Thyroid gland (tissue), 4 donors: ENCODE results near the gene DUSP10. TPM values are rescaled to one million over a fixed set of nuclear protein-coding genes. Genes with fewer than 3 reads are reported as not detected.

ENCODE experiments used
- DNase-seq, 2 donors: peaks; one replicate each; pipeline ENCODE4 v3.0.0-alpha.2; 2019
- H3K27ac ChIP-seq, 3 donors: fragments of 200-600 bp; sonication (generic); 1 replicate in 2 of 3; 2 replicates in 1 of 3; pipeline ENCODE4 v1.5.1; 2016 to 2019; ENCODE audit warnings: mild to moderate bottlenecking in 1 of 3, moderate library complexity in 1 of 3
- H3K27me3 ChIP-seq: fragments of 200-600 bp; sonication (generic); one replicate; pipeline ENCODE4 v1.5.1; 2019
- H3K36me3 ChIP-seq, 2 donors: fragments of 200-600 bp; sonication (generic); one replicate each; pipeline ENCODE4 v1.5.1; 2016 to 2019
- H3K4me1 ChIP-seq, 2 donors: fragments of 200-600 bp; sonication (generic); one replicate each; pipeline ENCODE4 v1.5.1; 2017 to 2019
- H3K4me3 ChIP-seq, 3 donors: fragments of 200-600 bp; sonication (generic); replicated peaks in 1 of 3; 1 replicate in 2 of 3; 2 replicates in 1 of 3; pipeline ENCODE4 v1.5.1; 2016; ENCODE audit warnings: mild to moderate bottlenecking in 1 of 3
- H3K9me3 ChIP-seq: fragments of 200-600 bp; sonication (generic); one replicate; pipeline ENCODE4 v1.5.1; 2017
- CTCF ChIP-seq, 6 experiments: fragments of 200-600 bp in 3 of 6; fragments of 450-650 bp in 3 of 6; sonication (generic) in 3 of 6; IDR thresholded peaks; one replicate each; pipeline ENCODE4 v1.5.1; 2016 to 2019; ENCODE audit warnings: antibody characterized with exemption in 6 of 6, mild to moderate bottlenecking in 2 of 6, inconsistent platforms in 1 of 6, moderate library complexity in 1 of 6
- POLR2A ChIP-seq, 2 donors: fragments of 450-650 bp; IDR thresholded peaks; one replicate each; pipeline ENCODE4 v1.6.1; 2017; ENCODE audit warnings: antibody characterized with exemption in 2 of 2, mild to moderate bottlenecking in 2 of 2, moderate library complexity in 1 of 2
- WGBS, 2 donors: methylation state at CpG; one replicate each; pipeline ENCODE4 v1.1.5; 2017; 5-methylcytosine and 5-hydroxymethylcytosine counted together
- intact Hi-C: fragments of 100-400 bp; cut with DNase I; formaldehyde crosslinking; loops from one replicate; pipeline ENCODE4 v1.15.1; 2023
- total RNA-seq, 4 donors: library from RNA; depleted of rRNA; stranded (reverse); fragments of >200 nt; gene quantifications; one replicate each; pipeline ENCODE4 v1.2.3, GENCODE V29; 2016

Gene DUSP10
- total RNA-seq, 4 donors from 2014 or later: 7.2 to 13.8 (median 8.6) TPM

- H3K9me3 ChIP-seq: no peaks in the 10 kb centered on the region
- H3K4me1 ChIP-seq: peaks cover 14 to 19% of the 10 kb centered on the region in 2 donors
- TF ChIP-seq POLR2A (IDR thresholded peaks at IDR 0.05) (no peak), CTCF (IDR thresholded peaks at IDR 0.05) (no peak)
- H3K27me3 ChIP-seq: no peaks in the 10 kb centered on the region
- intact Hi-C loops: no loop called here
- DNase-seq: no peak
- no peaks in the 10 kb centered on the region for H3K36me3 ChIP-seq
- H3K27ac ChIP-seq: no peak overlapping the region
- 96 to 97% methylated on average over 14 of the region's 14 CpGs for WGBS, 2 donors
- H3K4me3 ChIP-seq: no peak overlapping the region
Measured at GRCh38 chr1:221739018-221739676, 2.7 kb downstream of the DUSP10 start.

- DNase-seq: no peak
- Histone ChIP-seq H3K4me1 (peaks cover 14 to 28% of the 10 kb centered on the region in 2 donors), H3K4me3 (no peak overlapping the region), H3K27ac (no peak overlapping the region), H3K27me3 (no peaks in the 10 kb centered on the region), H3K9me3 (no peaks in the 10 kb centered on the region), H3K36me3 (no peaks in the 10 kb centered on the region)
- intact Hi-C loops: no loop called here
- WGBS, 2 donors: 99% methylated on average over 7 to 8 of the region's 8 CpGs
- no peak for TF ChIP-seq CTCF (IDR thresholded peaks at IDR 0.05)
- no peak for TF ChIP-seq POLR2A (IDR thresholded peaks at IDR 0.05)
Measured at GRCh38 chr1:221736714-221737113, 5.2 kb downstream of the DUSP10 start.

- no peak for DNase-seq
Measured at GRCh38 chr1:221735999-221736398, 5.9 kb downstream of the DUSP10 start.

GRCh38 chr1:221734187-221734586 lies 7.7 kb downstream of the DUSP10 start:
- Histone ChIP-seq H3K4me1 (peaks cover 10 to 19% of the 10 kb centered on the region in 2 donors), H3K4me3 (no peak overlapping the region), H3K27ac (no peak overlapping the region), H3K36me3 (no peaks in the 10 kb centered on the region), H3K9me3 (no peaks in the 10 kb centered on the region), H3K27me3 (no peaks in the 10 kb centered on the region)
- intact Hi-C loops: no loop called here
- TF ChIP-seq POLR2A (IDR thresholded peaks at IDR 0.05) (no peak), CTCF (IDR thresholded peaks at IDR 0.05) (no peak)
- no peak for DNase-seq

More at GRCh38 chr1:221735999-221736398, 5.9 kb downstream of the DUSP10 start:
- H3K36me3 ChIP-seq: no peaks in the 10 kb centered on the region
- intact Hi-C loops: no loop called here
- peaks cover 14 to 28% of the 10 kb centered on the region in 2 donors for H3K4me1 ChIP-seq
- H3K4me3 ChIP-seq: no peak overlapping the region
- no peaks in the 10 kb centered on the region for H3K9me3 ChIP-seq
- no peaks in the 10 kb centered on the region for H3K27me3 ChIP-seq
- WGBS, 2 donors: 96 to 98% methylated on average over 2 of the region's 2 CpGs
- TF ChIP-seq CTCF (IDR thresholded peaks at IDR 0.05) (no peak), POLR2A (IDR thresholded peaks at IDR 0.05) (no peak)
- H3K27ac ChIP-seq: no peak overlapping the region

- no peaks in the 10 kb centered on the region for H3K36me3 ChIP-seq
- no peaks in the 10 kb centered on the region for H3K9me3 ChIP-seq
- intact Hi-C loops: no loop called here
- H3K4me3 ChIP-seq: no peak overlapping the region
- TF ChIP-seq CTCF (IDR thresholded peaks at IDR 0.05) (no peak), POLR2A (IDR thresholded peaks at IDR 0.05) (no peak)
- no peak overlapping the region for H3K27ac ChIP-seq
- H3K27me3 ChIP-seq: no peaks in the 10 kb centered on the region
- DNase-seq: no peak
- peaks cover 10 to 19% of the 10 kb centered on the region in 2 donors for H3K4me1 ChIP-seq
Measured at GRCh38 chr1:221732052-221732451, 9.8 kb downstream of the DUSP10 start.
